HepG2 (cell line): ENCODE results near the gene PARD3. TPM values are rescaled to one million over a fixed set of nuclear protein-coding genes. Genes with fewer than 3 reads are reported as not detected.

Experiments
- ATAC-seq: fragments of 200-7000 bp; cut with Tn5 transposase; 3 replicates; pipeline ENCODE4 v1.9.1; 2020; ENCODE audit warnings: mild to moderate bottlenecking, moderate library complexity
- BruUV-seq: library from RNA; stranded (reverse); fragments of 400-500 nt; replicated peaks from 2 replicates; lab custom pipeline; 2021; lab: Mats Ljungman, UMichigan
- CTCF ChIA-PET: fragments of 300-600 bp; formaldehyde crosslinking; extraction: SDS; loops from one replicate; lab custom pipeline; 2021; ENCODE audit warnings: low total read pairs, inconsistent platforms, low intra/inter-chr PET ratio; lab: Yijun Ruan, JAX
- POLR2A ChIA-PET: fragments of 350-600 bp; sonication (Branson Sonifier 250); formaldehyde crosslinking; loops from one replicate; lab custom pipeline; 2020; ENCODE audit warnings: antibody characterized with exemption, inconsistent platforms; lab: Yijun Ruan, JAX
- DNase-seq: peaks from one replicate; pipeline ENCODE4 v3.0.0-alpha.2; 2015; ENCODE audit warnings: low spot score
- FAIRE-seq: peaks from 3 replicates; lab custom pipeline; 2011; peaks lifted over from hg19 to GRCh38; lab: Jason Lieb, UNC
- H2AFZ ChIP-seq: one replicate; pipeline ENCODE4 v1.6.1; 2011; ENCODE audit warnings: low read length, inconsistent platforms
- H3K27ac ChIP-seq: fragments of 300-600 bp; 3 replicates; pipeline ENCODE4 v1.8.0; 2011; ENCODE audit warnings: mixed run types, mild to moderate bottlenecking, mixed read lengths, low read length, inconsistent platforms; ENCODE audit not compliant: insufficient read depth; ENCODE audit errors: extremely low read length
- H3K27me3 ChIP-seq, 2 experiments: fragments of 200-600 bp in 1 of 2; 2 replicates in 1 of 2; 3 replicates in 1 of 2; pipeline versions ENCODE4 v1.6.0 to v1.8.0; 2011; ENCODE audit warnings: low read length in 2 of 2, mild to moderate bottlenecking in 2 of 2, moderate library complexity in 2 of 2, inconsistent platforms in 1 of 2; ENCODE audit not compliant: insufficient read depth in 2 of 2, control insufficient read depth in 1 of 2
- H3K36me3 ChIP-seq, 2 experiments: fragments of 200-600 bp in 1 of 2; replicated peaks in 1 of 2; 2 replicates in 1 of 2; 3 replicates in 1 of 2; pipeline versions ENCODE4 v1.5.1 to v1.8.0; 2011; ENCODE audit warnings: low read length in 2 of 2, inconsistent platforms in 1 of 2; ENCODE audit not compliant: insufficient read depth in 2 of 2, control insufficient read depth in 1 of 2
- H3K4me1 ChIP-seq: 2 replicates; pipeline ENCODE4 v1.5.1; 2012; ENCODE audit warnings: low read length, inconsistent platforms; ENCODE audit not compliant: insufficient read depth
- H3K4me2 ChIP-seq: 2 replicates; pipeline ENCODE4 v1.6.0; 2011; ENCODE audit warnings: low read depth, low read length, inconsistent platforms
- H3K4me3 ChIP-seq, 3 experiments: fragments of 200-600 bp in 1 of 3; sonication (generic), shearing (Covaris generic) in 1 of 3; replicated peaks in 1 of 3; 2 replicates each; pipeline ENCODE4 v1.5.1; 2011 to 2016; ENCODE audit warnings: low read length in 3 of 3, inconsistent platforms in 2 of 3, low read depth in 2 of 3, mild to moderate bottlenecking in 2 of 3, control low read depth in 1 of 3, mixed read lengths in 1 of 3; ENCODE audit not compliant: insufficient read depth in 1 of 3
- H3K79me2 ChIP-seq: one replicate; pipeline ENCODE4 v1.6.1; 2011; ENCODE audit warnings: low read length, inconsistent platforms; ENCODE audit not compliant: insufficient read depth
- H3K9ac ChIP-seq: 2 replicates; pipeline ENCODE4 v1.6.0; 2011; ENCODE audit warnings: mild to moderate bottlenecking, low read depth, low read length, inconsistent platforms; ENCODE audit not compliant: insufficient read depth
- H3K9me3 ChIP-seq: 2 replicates; pipeline ENCODE4 v1.5.1; 2012; ENCODE audit warnings: mild to moderate bottlenecking, low read length
- H4K20me1 ChIP-seq: 2 replicates; pipeline ENCODE4 v1.6.0; 2011; ENCODE audit warnings: inconsistent platforms, mild to moderate bottlenecking, low read length, moderate library complexity; ENCODE audit not compliant: insufficient read depth
- HNRNPK ChIP-seq: fragments of 200-400 bp; formaldehyde crosslinking; IDR thresholded peaks from 2 replicates; pipeline ENCODE4 v1.6.1; 2018; ENCODE audit warnings: low read length, low read depth, moderate library complexity, mild to moderate bottlenecking; ENCODE audit not compliant: poor library complexity, severe bottlenecking
- REXO4 ChIP-seq: sonication (generic); formaldehyde crosslinking; IDR thresholded peaks from 2 replicates; pipeline ENCODE4 v1.8.0; 2022; ENCODE audit warnings: missing genetic modification reagents, mild to moderate bottlenecking, borderline replicate concordance
- ZEB1 ChIP-seq: IDR thresholded peaks from 2 replicates; pipeline ENCODE4 v1.6.1; 2012; ENCODE audit warnings: mild to moderate bottlenecking, low read depth, inconsistent platforms; ENCODE audit not compliant: insufficient replicate concordance
- ZNF3 ChIP-seq: IDR thresholded peaks from 2 replicates; pipeline ENCODE4 v1.7.0; 2017; ENCODE audit warnings: inconsistent platforms
- ZNF768 ChIP-seq: sonication (generic); formaldehyde crosslinking; IDR thresholded peaks from 2 replicates; pipeline ENCODE4 v1.4.0; 2020; ENCODE audit warnings: missing genetic modification reagents
- WGBS: methylation state at CpG from one replicate; pipeline ENCODE4 v1.1.6; 2017; ENCODE audit warnings: low lambda C conversion rate; 5-methylcytosine and 5-hydroxymethylcytosine counted together
- in situ Hi-C: cut with HindIII; loops from 2 replicates; pipeline ENCODE4 v1.10.0; 2017; ENCODE audit warnings: low pct_unique_long_range_greater_than_20kb; ENCODE audit not compliant: extremely low pct_ligation_motif_present
- intact Hi-C: fragments of 100-400 bp; cut with micrococcal nuclease; formaldehyde crosslinking; loops from one replicate; pipeline ENCODE4 v1.10.0; 2022; ENCODE audit not compliant: unreplicated experiment
- polyA plus RNA-seq, 8 experiments: library from polyadenylated mRNA; depleted of rRNA in 3 of 8; stranded (reverse) in 7 of 8; unstranded in 1 of 8; fragments of >200 nt; fragmentation: Illumina TruSeq in 4 of 8; extraction: Trizol in 4 of 8; gene quantifications; 2 replicates each; pipeline versions ENCODE4 v1.2.1 to v1.2.3, GENCODE V29; 2011 to 2016; ENCODE audit warnings: low read depth in 4 of 8, missing spikeins in 1 of 8, mixed read lengths in 1 of 8; ENCODE audit not compliant: insufficient read depth in 1 of 8
- total RNA-seq, 5 experiments: library from RNA; depleted of rRNA; stranded (reverse); fragments of >200 nt; fragmentation: Illumina TruSeq; extraction: Trizol; gene quantifications; 2 replicates each; pipeline ENCODE4 v1.2.3, GENCODE V29; 2016; ENCODE audit warnings: low read depth in 1 of 5
- TF ChIP-seq, protein P1 (sequence below): sonication (generic); formaldehyde crosslinking; IDR thresholded peaks from 2 replicates; pipeline ENCODE4 v1.5.0; 2020; ENCODE audit warnings: missing genetic modification reagents, mild to moderate bottlenecking, borderline replicate concordance
- TF ChIP-seq, protein P2 (sequence below): sonication (generic); formaldehyde crosslinking; IDR thresholded peaks from 2 replicates; pipeline ENCODE4 v1.5.0; 2020; ENCODE audit warnings: missing genetic modification reagents
- TF ChIP-seq, protein P3 (sequence below): sonication (generic); formaldehyde crosslinking; IDR thresholded peaks from 2 replicates; pipeline ENCODE4 v1.4.0; 2020; ENCODE audit warnings: mild to moderate bottlenecking, missing genetic modification reagents, borderline replicate concordance

Gene PARD3
- total and polyA plus RNA-seq, 2 of the 13 experiments (the other 11 are each of a cell fraction or from before 2014, with no cell fraction given) = 40.9 to 60.0 TPM

DNA sequence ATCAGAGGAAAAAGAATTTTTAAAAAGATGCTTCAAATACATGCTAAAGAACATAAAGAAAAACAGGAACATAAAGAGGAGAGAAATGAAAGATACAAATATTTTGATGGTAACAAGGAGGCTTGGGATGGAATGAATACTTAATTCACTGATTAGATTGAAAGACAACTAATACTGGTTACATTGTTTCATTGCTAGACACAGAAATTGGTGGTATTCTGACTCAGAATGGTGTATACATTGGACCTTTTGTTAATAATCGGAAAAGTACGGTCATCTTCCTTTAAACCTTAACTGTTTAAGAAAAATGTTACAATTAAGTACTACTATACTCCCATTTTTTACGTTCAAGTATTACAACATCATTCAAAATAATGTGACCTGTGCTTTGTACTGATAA, 567.5 kb downstream of the PARD3 start:
- no peak for DNase-seq
- no peak for ATAC-seq
- FAIRE-seq = no peak
- Histone ChIP-seq H3K9me3 (no peaks in the 10 kb centered on the region), H3K36me3 (no peaks in the 10 kb centered on the region), H3K27me3 (no peaks in the 10 kb centered on the region; a peak in 1 of 5 replicates), H2AFZ (no peak overlapping the region), H3K79me2 (no peaks in the 10 kb centered on the region), H4K20me1 (no peaks in the 10 kb centered on the region), H3K4me2 (no peak overlapping the region), H3K27ac (no peak overlapping the region), H3K4me1 (no peaks in the 10 kb centered on the region), H3K4me3 (no peak overlapping the region), H3K9ac (no peak overlapping the region)
- TF ChIP-seq ZEB1 (no peak), HNRNPK (no peak), ZNF768 (CRISPR knock-in tag) (no peak)
- TF ChIP-seq, protein P1, sequence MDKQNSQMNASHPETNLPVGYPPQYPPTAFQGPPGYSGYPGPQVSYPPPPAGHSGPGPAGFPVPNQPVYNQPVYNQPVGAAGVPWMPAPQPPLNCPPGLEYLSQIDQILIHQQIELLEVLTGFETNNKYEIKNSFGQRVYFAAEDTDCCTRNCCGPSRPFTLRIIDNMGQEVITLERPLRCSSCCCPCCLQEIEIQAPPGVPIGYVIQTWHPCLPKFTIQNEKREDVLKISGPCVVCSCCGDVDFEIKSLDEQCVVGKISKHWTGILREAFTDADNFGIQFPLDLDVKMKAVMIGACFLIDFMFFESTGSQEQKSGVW (CRISPR knock-in tag) = no peak
- POLR2A ChIA-PET = no interaction called here
- BruUV-seq = no TSS peak
- CTCF ChIA-PET = no interaction called here
- in situ Hi-C loops (no loop called here), intact Hi-C loops (no loop called here)
- WGBS = 99% methylated on average over 3 of the region's 3 CpGs

DNA sequence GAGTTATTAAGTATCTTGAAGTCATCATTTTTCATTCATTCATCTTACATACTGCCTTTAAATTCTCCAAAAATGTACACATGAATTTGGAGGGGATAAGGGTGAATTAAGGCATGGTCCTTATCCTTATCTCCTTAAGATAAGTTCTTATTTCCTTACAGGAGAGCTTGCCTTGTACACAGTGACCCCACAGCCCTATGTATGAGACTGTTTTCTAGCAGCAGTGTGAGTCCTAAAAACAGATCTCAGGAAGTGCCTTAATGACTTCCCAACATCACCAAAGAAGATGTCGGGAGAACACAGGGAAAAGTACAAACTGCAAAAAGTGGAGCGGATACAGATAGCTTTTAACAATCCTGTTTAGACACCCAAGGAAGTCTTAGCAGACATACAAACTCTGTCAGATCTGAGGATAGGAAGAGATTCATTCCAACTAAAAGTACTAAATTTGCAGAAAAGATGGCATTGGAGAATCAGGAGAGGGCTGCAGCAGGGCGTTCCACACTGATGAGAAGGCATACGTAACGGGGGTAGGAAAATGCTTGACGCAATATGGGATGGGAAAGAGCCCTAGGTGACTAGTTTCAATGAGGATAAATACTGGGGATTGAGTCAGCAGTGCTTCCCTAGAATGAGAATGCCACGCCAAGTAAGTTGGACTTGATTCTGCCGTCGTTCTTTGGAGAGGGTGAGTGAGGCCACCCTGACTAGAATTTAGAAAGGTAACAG, 570.2 kb downstream of the PARD3 start:
- Histone ChIP-seq H3K27ac (no peak overlapping the region), H3K4me3 (no peak overlapping the region), H3K9me3 (no peaks in the 10 kb centered on the region), H3K79me2 (no peaks in the 10 kb centered on the region), H4K20me1 (no peaks in the 10 kb centered on the region), H3K27me3 (no peaks in the 10 kb centered on the region; a peak in 1 of 5 replicates), H3K9ac (no peak overlapping the region), H3K4me2 (no peak overlapping the region), H2AFZ (no peak overlapping the region), H3K4me1 (no peaks in the 10 kb centered on the region), H3K36me3 (no peaks in the 10 kb centered on the region)
- in situ Hi-C loops (no loop called here), intact Hi-C loops (no loop called here)
- ChIA-PET CTCF (no interaction called here), POLR2A (no interaction called here)
- ATAC-seq (no peak), DNase-seq (no peak), FAIRE-seq (no peak)
- BruUV-seq = no TSS peak
- 94% methylated on average over 9 of the region's 9 CpGs for WGBS
- TF ChIP-seq, protein P2, sequence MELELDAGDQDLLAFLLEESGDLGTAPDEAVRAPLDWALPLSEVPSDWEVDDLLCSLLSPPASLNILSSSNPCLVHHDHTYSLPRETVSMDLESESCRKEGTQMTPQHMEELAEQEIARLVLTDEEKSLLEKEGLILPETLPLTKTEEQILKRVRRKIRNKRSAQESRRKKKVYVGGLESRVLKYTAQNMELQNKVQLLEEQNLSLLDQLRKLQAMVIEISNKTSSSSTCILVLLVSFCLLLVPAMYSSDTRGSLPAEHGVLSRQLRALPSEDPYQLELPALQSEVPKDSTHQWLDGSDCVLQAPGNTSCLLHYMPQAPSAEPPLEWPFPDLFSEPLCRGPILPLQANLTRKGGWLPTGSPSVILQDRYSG (CRISPR knock-in tag) = no peak
- TF ChIP-seq, protein P3, sequence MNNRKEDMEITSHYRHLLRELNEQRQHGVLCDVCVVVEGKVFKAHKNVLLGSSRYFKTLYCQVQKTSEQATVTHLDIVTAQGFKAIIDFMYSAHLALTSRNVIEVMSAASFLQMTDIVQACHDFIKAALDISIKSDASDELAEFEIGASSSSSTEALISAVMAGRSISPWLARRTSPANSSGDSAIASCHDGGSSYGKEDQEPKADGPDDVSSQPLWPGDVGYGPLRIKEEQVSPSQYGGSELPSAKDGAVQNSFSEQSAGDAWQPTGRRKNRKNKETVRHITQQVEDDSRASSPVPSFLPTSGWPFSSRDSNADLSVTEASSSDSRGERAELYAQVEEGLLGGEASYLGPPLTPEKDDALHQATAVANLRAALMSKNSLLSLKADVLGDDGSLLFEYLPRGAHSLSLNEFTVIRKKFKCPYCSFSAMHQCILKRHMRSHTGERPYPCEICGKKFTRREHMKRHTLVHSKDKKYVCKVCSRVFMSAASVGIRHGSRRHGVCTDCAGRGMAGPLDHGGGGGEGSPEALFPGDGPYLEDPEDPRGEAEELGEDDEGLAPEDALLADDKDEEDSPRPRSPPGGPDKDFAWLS = no peak
- no peak for TF ChIP-seq REXO4 (CRISPR knock-in tag)
- no peak for TF ChIP-seq ZNF3 (CRISPR knock-in tag)
